PC-3 (cell line): ENCODE data around the gene ORM2. TPM values are rescaled to one million over a fixed set of nuclear protein-coding genes. Genes with fewer than 3 reads are reported as not detected.
"Not testable (repeated sequence)": the region's sequence is repeated elsewhere in the genome, so short reads cannot be mapped to it uniquely, and the experiment has no call there.

Experiments used
- ATAC-seq: fragments of 200-7000 bp; cut with Tn5 transposase; 2 replicates; pipeline ENCODE4 v1.9.1; 2020; ENCODE audit warnings: mild to moderate bottlenecking, moderate library complexity
- Bru-seq: library from RNA; stranded (reverse); fragments of 400-500 nt; gene quantifications from one replicate; lab custom pipeline; 2021; lab: Mats Ljungman, UMichigan
- BruChase-seq, 2 experiments: library from RNA; stranded (reverse); fragments of 400-500 nt; gene quantifications; one replicate each; lab custom pipeline; 2021; lab: Mats Ljungman, UMichigan
- BruUV-seq: library from RNA; stranded (reverse); fragments of 400-500 nt; replicated peaks from 2 replicates; lab custom pipeline; 2021; lab: Mats Ljungman, UMichigan
- CTCF ChIA-PET: fragments of 300-600 bp; sonication (Branson Sonifier 250); formaldehyde crosslinking; loops from one replicate; lab custom pipeline; 2022; ENCODE audit warnings: antibody characterized with exemption; lab: Charles Lee
- POLR2A ChIA-PET: fragments of 300-600 bp; sonication (Branson Sonifier 250); formaldehyde crosslinking; loops from one replicate; lab custom pipeline; 2022; ENCODE audit warnings: antibody characterized with exemption; ENCODE audit not compliant: unreplicated experiment; lab: Charles Lee
- DNase-seq: peaks from one replicate; pipeline ENCODE4 v3.0.0-alpha.2; 2015
- H2AFZ ChIP-seq: fragments of 300-600 bp; sonication (generic); 2 replicates; pipeline ENCODE4 v1.6.0; 2016; ENCODE audit warnings: antibody characterized with exemption, low read length
- H3F3A ChIP-seq: fragments of 300-600 bp; sonication (generic); one replicate; pipeline ENCODE4 v1.6.0; 2017; ENCODE audit warnings: antibody characterized with exemption, low read length, control low read depth, mild to moderate bottlenecking; ENCODE audit not compliant: unreplicated experiment
- H3K27ac ChIP-seq: fragments of 300-600 bp; sonication (generic); 2 replicates; pipeline ENCODE4 v1.5.1; 2016; ENCODE audit warnings: mild to moderate bottlenecking, low read length
- H3K27me3 ChIP-seq: fragments of 300-600 bp; sonication (generic); 2 replicates; pipeline ENCODE4 v1.6.1; 2016; ENCODE audit warnings: low read length, mixed read lengths
- H3K36me3 ChIP-seq: fragments of 300-600 bp; sonication (generic); 2 replicates; pipeline ENCODE4 v1.6.1; 2016; ENCODE audit warnings: low read depth, mixed run types, low read length, mixed read lengths
- H3K4me1 ChIP-seq: fragments of 300-600 bp; sonication (generic); 2 replicates; pipeline ENCODE4 v1.5.1; 2016; ENCODE audit warnings: low read length; ENCODE audit not compliant: insufficient read depth
- H3K4me2 ChIP-seq: fragments of 300-600 bp; sonication (generic); 2 replicates; pipeline ENCODE4 v1.6.0; 2016; ENCODE audit warnings: low read length
- H3K4me3 ChIP-seq: fragments of 300-600 bp; sonication (generic); 2 replicates; pipeline ENCODE4 v1.5.1; 2016; ENCODE audit warnings: mild to moderate bottlenecking, low read length, mixed read lengths
- H3K79me2 ChIP-seq: fragments of 300-600 bp; sonication (generic); 2 replicates; pipeline ENCODE4 v1.6.1; 2017; ENCODE audit warnings: low read length, mixed read lengths
- H3K9ac ChIP-seq: fragments of 300-600 bp; sonication (generic); 2 replicates; pipeline ENCODE4 v1.6.0; 2016; ENCODE audit warnings: mild to moderate bottlenecking, low read length
- H3K9me2 ChIP-seq: fragments of 300-600 bp; sonication (generic); replicated peaks from 2 replicates; pipeline ENCODE4 v1.6.1; 2016; ENCODE audit warnings: mixed run types, low read length, mixed read lengths
- H3K9me3 ChIP-seq: fragments of 300-600 bp; sonication (generic); 2 replicates; pipeline ENCODE4 v1.6.1; 2016; ENCODE audit warnings: low read length, mixed read lengths
- H4K20me1 ChIP-seq: fragments of 300-600 bp; sonication (generic); 2 replicates; pipeline ENCODE4 v1.6.1; 2016; ENCODE audit warnings: low read length, mixed read lengths
- CTCF ChIP-seq: fragments of 300-600 bp; sonication (generic); conservative IDR thresholded peaks from 2 replicates; pipeline ENCODE4 v1.5.1; 2017; ENCODE audit warnings: antibody characterized with exemption, low read depth, mild to moderate bottlenecking, low read length
- EZH2 ChIP-seq: fragments of 300-600 bp; sonication (generic); IDR thresholded peaks from one replicate; pipeline ENCODE4 v1.6.1; 2017; ENCODE audit warnings: antibody characterized with exemption, mild to moderate bottlenecking, low read length; ENCODE audit not compliant: unreplicated experiment
- EZH2phosphoT487 ChIP-seq: fragments of 300-600 bp; sonication (generic); IDR thresholded peaks from 2 replicates; pipeline ENCODE4 v1.6.1; 2018; ENCODE audit warnings: mild to moderate bottlenecking, antibody characterized with exemption, low read length, borderline replicate concordance
- intact Hi-C: fragments of 100-400 bp; cut with micrococcal nuclease; formaldehyde crosslinking; loops from 2 replicates; pipeline ENCODE4 v1.9.0; 2023
- long read RNA-seq: library from polyadenylated mRNA; unstranded; transcript quantifications from one replicate; pipeline ENCODE4 v2.0.0, GENCODE V29; 2021; ENCODE audit not compliant: unreplicated experiment
- total RNA-seq: library from RNA; depleted of rRNA; stranded (reverse); fragments of >200 nt; gene quantifications from 2 replicates; pipeline ENCODE4 v1.2.3, GENCODE V29; 2014; rRNA removed

ORM2 gene
- not detected in 2 replicates for total RNA-seq
- Bru-seq, nascent RNA, result not detected
- not detected for BruChase-seq, experiment 1, labeled RNA remaining after a 6-hour chase
- not detected for BruChase-seq, experiment 2, labeled RNA remaining after a 2-hour chase
- long read RNA-seq, result 0 reads

- H4K20me1 ChIP-seq, H3K9me2 ChIP-seq, CTCF ChIA-PET, BruUV-seq, H3K9ac ChIP-seq, H3K27me3 ChIP-seq, H3K36me3 ChIP-seq, H2AFZ ChIP-seq, POLR2A ChIA-PET, DNase-seq, H3K4me3 ChIP-seq, H3K79me2 ChIP-seq, ATAC-seq, H3K9me3 ChIP-seq, intact Hi-C loops, H3F3A ChIP-seq, H3K4me2 ChIP-seq, H3K4me1 ChIP-seq, H3K27ac ChIP-seq: not testable (repeated sequence)
Observed at GRCh38 chr9:114329625-114330022, at the start of gene ORM2. ORM2 (plus strand) TSS chr9:114329869; CDS start chr9:114329905, 36 bp downstream.

GRCh38 chr9:114280636-114281472 is 48.8 kb upstream of the ORM2 start:
- Histone ChIP-seq H3K9me3 (no peaks in the 10 kb centered on the region), H3F3A (no peaks in the 10 kb centered on the region), H3K4me3 (no peak overlapping the region), H2AFZ (no peak overlapping the region), H3K36me3 (no peaks in the 10 kb centered on the region), H3K4me2 (no peak overlapping the region), H3K27me3 (no peaks in the 10 kb centered on the region), H3K9ac (no peak overlapping the region), H3K9me2 (no peaks in the 10 kb centered on the region), H3K4me1 (peaks cover 42% of the 10 kb centered on the region), H3K27ac (no peak overlapping the region), H4K20me1 (no peaks in the 10 kb centered on the region), H3K79me2 (no peaks in the 10 kb centered on the region)
- no peak for DNase-seq
- CTCF ChIA-PET, result no interaction called here
- POLR2A ChIA-PET, result no interaction called here
- TF ChIP-seq EZH2, result no peak
- no peak for TF ChIP-seq CTCF
- no peak for TF ChIP-seq EZH2phosphoT487
- intact Hi-C loops, result no loop called here
- BruUV-seq, result no TSS peak
- ATAC-seq, result no peak

- ATAC-seq, result no peak
- Histone ChIP-seq H3F3A (no peaks in the 10 kb centered on the region), H3K4me2 (no peak overlapping the region), H3K9me3 (no peaks in the 10 kb centered on the region), H2AFZ (no peak overlapping the region), H3K9me2 (no peaks in the 10 kb centered on the region), H3K4me3 (no peak overlapping the region), H3K79me2 (no peaks in the 10 kb centered on the region), H3K36me3 (no peaks in the 10 kb centered on the region), H4K20me1 (no peaks in the 10 kb centered on the region), H3K27ac (no peak overlapping the region), H3K4me1 (peaks cover 35% of the 10 kb centered on the region), H3K9ac (no peak overlapping the region), H3K27me3 (no peaks in the 10 kb centered on the region)
- intact Hi-C loops, result no loop called here
- TF ChIP-seq CTCF, result no peak
- no peak for TF ChIP-seq EZH2
- TF ChIP-seq EZH2phosphoT487, result no peak
- no peak for DNase-seq
- ChIA-PET POLR2A (no interaction called here), CTCF (no interaction called here)
- no TSS peak for BruUV-seq
Observed at GRCh38 chr9:114281473-114282103, 48.1 kb upstream of the ORM2 start.
